Measurements from ENCODE around the gene KNDC1.

The KNDC1 gene

GRCh38 chr10:133163889-133164815, 4.1 kb downstream of the KNDC1 start:
- H3K36me3 Mint-ChIP-seq (ENCODE audit: insufficient read depth), result no peaks in the 10 kb centered on the region
- DNase-seq, result no peak
- H3K27me3 Mint-ChIP-seq, result peaks cover 9 to 38% of the 10 kb centered on the region in 2 donors
- H3K9me3 Mint-ChIP-seq, result no peaks in the 10 kb centered on the region
- H3K4me3 Mint-ChIP-seq, result no peak overlapping the region
- H3K4me1 Mint-ChIP-seq (ENCODE audit: low read depth in 2 of 2), result peaks cover 3 to 8% of the 10 kb centered on the region in 2 donors
- ATAC-seq (replicated peaks), result no peak
- no peak overlapping the region for H3K27ac Mint-ChIP-seq

- H3K4me3 Mint-ChIP-seq, result no peak overlapping the region
- ATAC-seq (replicated peaks) (no peak), DNase-seq (no peak)
- no peak overlapping the region for H3K27ac Mint-ChIP-seq
- H3K27me3 Mint-ChIP-seq, result peaks cover 9 to 38% of the 10 kb centered on the region in 2 donors
- H3K36me3 Mint-ChIP-seq (ENCODE audit: insufficient read depth), result no peaks in the 10 kb centered on the region
- no peaks in the 10 kb centered on the region for H3K9me3 Mint-ChIP-seq
- H3K4me1 Mint-ChIP-seq (ENCODE audit: low read depth in 2 of 2), result peaks cover 3 to 8% of the 10 kb centered on the region in 2 donors
These were observed 5.0 kb downstream of the KNDC1 start for GRCh38 chr10:133164816-133165555.

GRCh38 chr10:133165556-133166503, 5.8 kb downstream of the KNDC1 start:
- DNase-seq, result no peak
- Mint-ChIP-seq H3K9me3 (no peaks in the 10 kb centered on the region), H3K27ac (no peak overlapping the region), H3K36me3 (ENCODE audit: insufficient read depth) (no peaks in the 10 kb centered on the region), H3K4me3 (no peak overlapping the region), H3K27me3 (peaks cover 9 to 38% of the 10 kb centered on the region in 2 donors), H3K4me1 (ENCODE audit: low read depth in 2 of 2) (peaks cover 3 to 8% of the 10 kb centered on the region in 2 donors)
- ATAC-seq (replicated peaks), result no peak

- H3K9me3 Mint-ChIP-seq, result no peaks in the 10 kb centered on the region
- H3K36me3 Mint-ChIP-seq (ENCODE audit: insufficient read depth), result no peaks in the 10 kb centered on the region
- no peak for DNase-seq
- H3K27ac Mint-ChIP-seq, result no peak overlapping the region
- peaks cover 9 to 31% of the 10 kb centered on the region in 2 donors for H3K27me3 Mint-ChIP-seq
- no peak for ATAC-seq (replicated peaks)
- H3K4me1 Mint-ChIP-seq (ENCODE audit: low read depth in 2 of 2), result peaks cover 0 to 3% of the 10 kb centered on the region in 2 donors
- no peak overlapping the region for H3K4me3 Mint-ChIP-seq
These were observed 6.4 kb downstream of the KNDC1 start for GRCh38 chr10:133166504-133166827.

GRCh38 chr10:133166828-133167692, 7.0 kb downstream of the KNDC1 start:
- peaks cover 0 to 3% of the 10 kb centered on the region in 2 donors for H3K4me1 Mint-ChIP-seq (ENCODE audit: low read depth in 2 of 2)
- no peak overlapping the region for H3K4me3 Mint-ChIP-seq
- no peaks in the 10 kb centered on the region for H3K9me3 Mint-ChIP-seq
- peaks cover 12 to 34% of the 10 kb centered on the region in 2 donors for H3K27me3 Mint-ChIP-seq
- no peak for DNase-seq
- no peak overlapping the region for H3K27ac Mint-ChIP-seq
- H3K36me3 Mint-ChIP-seq (ENCODE audit: insufficient read depth), result no peaks in the 10 kb centered on the region
- no peak for ATAC-seq (replicated peaks)

- H3K4me1 Mint-ChIP-seq (ENCODE audit: low read depth in 2 of 2), result peaks cover 0 to 3% of the 10 kb centered on the region in 2 donors
- DNase-seq (no peak), ATAC-seq (replicated peaks) (no peak)
- no peaks in the 10 kb centered on the region for H3K36me3 Mint-ChIP-seq (ENCODE audit: insufficient read depth)
- no peak overlapping the region for H3K4me3 Mint-ChIP-seq
- no peaks in the 10 kb centered on the region for H3K9me3 Mint-ChIP-seq
- H3K27ac Mint-ChIP-seq, result no peak overlapping the region
- H3K27me3 Mint-ChIP-seq, result peaks cover 11 to 34% of the 10 kb centered on the region in 2 donors
These were observed 7.9 kb downstream of the KNDC1 start for GRCh38 chr10:133167693-133168616.

GRCh38 chr10:133168617-133169031, 8.6 kb downstream of the KNDC1 start:
- ATAC-seq (replicated peaks), result no peak

GRCh38 chr10:133169173-133169947, 9.3 kb downstream of the KNDC1 start:
- H3K27me3 Mint-ChIP-seq, result peaks cover 12 to 36% of the 10 kb centered on the region in 2 donors
- ATAC-seq (replicated peaks), result no peak
- H3K4me1 Mint-ChIP-seq (ENCODE audit: low read depth in 2 of 2), result no peaks in the 10 kb centered on the region
- DNase-seq, result no peak
- H3K9me3 Mint-ChIP-seq, result peaks cover under 1 to 4% of the 10 kb centered on the region in 2 donors
- no peak overlapping the region for H3K4me3 Mint-ChIP-seq
- no peak overlapping the region for H3K27ac Mint-ChIP-seq
- no peaks in the 10 kb centered on the region for H3K36me3 Mint-ChIP-seq (ENCODE audit: insufficient read depth)

More at GRCh38 chr10:133168617-133169031, 8.6 kb downstream of the KNDC1 start:
- Mint-ChIP-seq H3K27ac (no peak overlapping the region), H3K4me3 (no peak overlapping the region), H3K9me3 (no peaks in the 10 kb centered on the region), H3K4me1 (ENCODE audit: low read depth in 2 of 2) (no peaks in the 10 kb centered on the region), H3K36me3 (ENCODE audit: insufficient read depth) (no peaks in the 10 kb centered on the region), H3K27me3 (peaks cover 12 to 34% of the 10 kb centered on the region in 2 donors)
- no peak for DNase-seq

GRCh38 chr10:133170092-133170491, 10.1 kb downstream of the KNDC1 start:
- no peaks in the 10 kb centered on the region for H3K4me1 Mint-ChIP-seq (ENCODE audit: low read depth in 2 of 2)
- H3K9me3 Mint-ChIP-seq, result peaks cover 4 to 12% of the 10 kb centered on the region in 2 donors
- no peak overlapping the region for H3K4me3 Mint-ChIP-seq
- H3K27me3 Mint-ChIP-seq, result peaks cover 12 to 43% of the 10 kb centered on the region in 2 donors
- ATAC-seq (replicated peaks) (no peak), DNase-seq (no peak)
- H3K27ac Mint-ChIP-seq, result no peak overlapping the region
- no peaks in the 10 kb centered on the region for H3K36me3 Mint-ChIP-seq (ENCODE audit: insufficient read depth)

- Mint-ChIP-seq H3K27ac (no peak overlapping the region), H3K4me3 (no peak overlapping the region), H3K9me3 (peaks cover 8 to 30% of the 10 kb centered on the region in 2 donors), H3K4me1 (ENCODE audit: low read depth in 2 of 2) (peaks cover 7 to 8% of the 10 kb centered on the region in 2 donors), H3K27me3 (peaks cover 12 to 36% of the 10 kb centered on the region in 2 donors), H3K36me3 (ENCODE audit: insufficient read depth) (no peaks in the 10 kb centered on the region)
- ATAC-seq (replicated peaks) (no peak), DNase-seq (no peak)
These were observed 14.0 kb downstream of the KNDC1 start for GRCh38 chr10:133173860-133174640.

All from effector memory CD8-positive, alpha-beta T cell (primary cell).